Measurements from ENCODE around the gene DDR2. TPM values are rescaled to one million over a fixed set of nuclear protein-coding genes. Genes with fewer than 3 reads are reported as not detected.

Gene DDR2
- total RNA-seq, 1 experiment from 2014 or later: 0.52 TPM

DNA sequence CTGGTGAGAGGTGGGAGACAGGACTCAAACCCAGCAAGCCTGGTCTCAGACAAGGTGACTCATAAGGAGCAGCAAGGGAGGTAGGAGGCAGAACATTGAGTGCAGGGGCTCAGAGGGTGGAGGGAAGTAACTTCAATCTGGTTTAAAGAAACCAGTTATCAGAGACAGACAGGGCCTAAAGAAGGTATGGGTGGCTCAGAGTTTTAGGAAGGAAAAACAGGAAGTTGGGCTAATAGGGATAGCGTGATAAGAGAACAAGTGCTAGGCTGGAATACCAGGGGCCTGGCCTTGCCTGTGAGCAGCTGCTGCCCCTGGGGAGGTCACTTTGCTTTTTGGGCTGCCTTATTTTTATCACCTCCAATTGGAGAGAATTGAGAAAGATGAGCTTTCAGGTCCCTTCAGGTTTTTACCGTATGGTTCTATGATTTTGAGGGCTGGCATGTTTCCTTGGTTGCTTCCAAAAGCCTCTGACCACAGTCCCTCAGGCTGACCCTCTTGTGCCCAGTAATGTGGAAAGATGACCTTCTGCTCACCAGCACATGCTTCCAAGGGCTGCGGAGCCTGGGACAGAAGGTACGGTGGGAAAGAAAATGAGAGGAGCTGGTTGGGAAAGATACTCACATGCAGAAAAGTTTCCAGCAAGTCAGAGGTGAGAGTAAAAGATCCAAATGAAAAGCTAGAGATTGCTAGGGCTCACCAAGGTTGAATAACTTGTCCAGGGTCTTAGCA, 77.0 kb downstream of the DDR2 start:
- H3K27me3 Mint-ChIP-seq (ENCODE audit: low read depth): no peaks in the 10 kb centered on the region
- no peaks in the 10 kb centered on the region for H3K9me3 Mint-ChIP-seq
- peak overlapping the region in 1 of 3 experiments; percentile 42; a peak in 3 of 7 replicates for H3K27ac Mint-ChIP-seq

More for the DNA sequence above, 77.0 kb downstream of the DDR2 start:
- Histone ChIP-seq H4K5ac (ENCODE audit: insufficient read length, low read depth, low read length) (no peak overlapping the region), H3K4me2 (ENCODE audit: insufficient read depth, insufficient read length, low read length) (no peak overlapping the region), H2AK5ac (ENCODE audit: insufficient read length, low read length) (no peak overlapping the region), H3K4me1 (ENCODE audit: insufficient read depth, low read length) (no peaks in the 10 kb centered on the region), H3K79me2 (ENCODE audit: insufficient read depth, low read length) (no peaks in the 10 kb centered on the region), H3K18ac (ENCODE audit: insufficient read length, low read depth, low read length) (no peak overlapping the region), H3K23ac (ENCODE audit: insufficient read length, low read depth, low read length) (no peak overlapping the region), H2BK15ac (ENCODE audit: low read depth, low read length) (no peak overlapping the region), H3K4ac (ENCODE audit: low read depth, low read length) (no peak overlapping the region), H2BK5ac (ENCODE audit: insufficient read length, low read length) (no peak overlapping the region), H4K91ac (ENCODE audit: insufficient read length, low read depth, low read length) (no peak overlapping the region), H3K27me3 (ENCODE audit: insufficient read depth, low read length) (no peaks in the 10 kb centered on the region), H2BK12ac (ENCODE audit: insufficient read length, low read depth, low read length) (no peak overlapping the region), H3T11ph (ENCODE audit: low read length) (no peak overlapping the region), H3K56ac (ENCODE audit: insufficient read length, low read depth, low read length) (no peak overlapping the region), H4K20me1 (ENCODE audit: control insufficient read depth, insufficient read depth, insufficient read length) (no peaks in the 10 kb centered on the region), H2BK20ac (ENCODE audit: low read depth, low read length, poor library complexity, severe bottlenecking) (no peak overlapping the region), H3K79me1 (ENCODE audit: insufficient read depth, low read depth, low read length, poor library complexity, severe bottlenecking) (no peaks in the 10 kb centered on the region), H3K9me3 (ENCODE audit: control insufficient read depth, low read depth, low read length) (no peaks in the 10 kb centered on the region), H2BK120ac (ENCODE audit: low read depth, low read length, poor library complexity, severe bottlenecking) (no peak overlapping the region), H3K9ac (ENCODE audit: extremely low read depth, insufficient read length, low read length) (no peak overlapping the region), H3K27ac (ENCODE audit: insufficient read length, low read depth, low read length) (no peak overlapping the region), H4K8ac (replicated peaks; ENCODE audit: insufficient read length, low read depth, low read length) (no peak overlapping the region), H3K14ac (ENCODE audit: insufficient read depth, low read length) (no peak overlapping the region), H2AFZ (ENCODE audit: low read length) (no peak overlapping the region), H3K23me2 (ENCODE audit: insufficient read length, low read depth, low read length, poor library complexity, severe bottlenecking) (no peaks in the 10 kb centered on the region)
- Mint-ChIP-seq H3K4me3 (no peak overlapping the region), H3K4me1 (peaks cover 3 to 4% of the 10 kb centered on the region in 2 experiments; a peak in 3 of 4 replicates), H3K36me3 (ENCODE audit: insufficient read depth in 1 of 3, low read depth in 3 of 3) (no peaks in the 10 kb centered on the region)
- TF ChIP-seq, protein P1, sequence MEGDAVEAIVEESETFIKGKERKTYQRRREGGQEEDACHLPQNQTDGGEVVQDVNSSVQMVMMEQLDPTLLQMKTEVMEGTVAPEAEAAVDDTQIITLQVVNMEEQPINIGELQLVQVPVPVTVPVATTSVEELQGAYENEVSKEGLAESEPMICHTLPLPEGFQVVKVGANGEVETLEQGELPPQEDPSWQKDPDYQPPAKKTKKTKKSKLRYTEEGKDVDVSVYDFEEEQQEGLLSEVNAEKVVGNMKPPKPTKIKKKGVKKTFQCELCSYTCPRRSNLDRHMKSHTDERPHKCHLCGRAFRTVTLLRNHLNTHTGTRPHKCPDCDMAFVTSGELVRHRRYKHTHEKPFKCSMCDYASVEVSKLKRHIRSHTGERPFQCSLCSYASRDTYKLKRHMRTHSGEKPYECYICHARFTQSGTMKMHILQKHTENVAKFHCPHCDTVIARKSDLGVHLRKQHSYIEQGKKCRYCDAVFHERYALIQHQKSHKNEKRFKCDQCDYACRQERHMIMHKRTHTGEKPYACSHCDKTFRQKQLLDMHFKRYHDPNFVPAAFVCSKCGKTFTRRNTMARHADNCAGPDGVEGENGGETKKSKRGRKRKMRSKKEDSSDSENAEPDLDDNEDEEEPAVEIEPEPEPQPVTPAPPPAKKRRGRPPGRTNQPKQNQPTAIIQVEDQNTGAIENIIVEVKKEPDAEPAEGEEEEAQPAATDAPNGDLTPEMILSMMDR (conservative IDR thresholded peaks at IDR 0.05): no peak
- WGBS (ENCODE audit: extremely low coverage, insufficient read length, low lambda C conversion rate): no CpG with 5 or more reads among the region's 4 CpGs
- DNase-seq: no peak
